Measurements from ENCODE around the gene SERP2. TPM values are rescaled to one million over a fixed set of nuclear protein-coding genes. Genes with fewer than 3 reads are reported as not detected.

Gene SERP2
- total RNA-seq, 1 experiment from 2014 or later: not detected

DNA sequence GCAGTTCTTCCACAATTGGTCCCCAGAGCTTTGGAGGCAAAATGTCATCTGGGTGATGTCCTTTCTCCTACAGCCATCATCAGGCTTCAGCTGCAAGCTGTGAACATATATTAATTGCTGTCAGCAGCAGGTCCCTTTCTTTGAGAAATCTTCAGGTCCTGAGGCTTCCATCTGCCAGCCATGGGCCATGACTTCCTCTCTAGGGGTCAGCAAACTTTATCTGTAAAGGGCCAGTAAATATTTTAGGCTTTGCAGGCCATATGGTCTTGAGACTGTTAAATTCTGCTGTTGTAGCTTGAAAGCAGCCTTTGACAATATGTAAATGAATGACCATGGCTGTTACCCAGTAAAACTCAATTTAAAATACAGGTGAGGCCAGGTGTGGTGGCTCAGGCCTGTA is 27.1 kb downstream of the SERP2 start:
- intact Hi-C loops (cut with micrococcal nuclease; ENCODE audit: unreplicated experiment): no loop called here
- no peak for TF ChIP-seq CTCF (IDR thresholded peaks at IDR 0.05; ENCODE audit: unreplicated experiment)
- Mint-ChIP-seq H3K4me3 (ENCODE audit: low read depth, unreplicated experiment) (no peak overlapping the region), H3K9me3 (ENCODE audit: low read depth, unreplicated experiment) (no peaks in the 10 kb centered on the region), H3K27me3 (ENCODE audit: unreplicated experiment) (no peaks in the 10 kb centered on the region), H3K4me1 (ENCODE audit: low read depth, unreplicated experiment) (peaks cover 23% of the 10 kb centered on the region), H3K36me3 (ENCODE audit: insufficient read depth, unreplicated experiment) (no peaks in the 10 kb centered on the region), H3K27ac (ENCODE audit: unreplicated experiment) (no peak overlapping the region)
- BruUV-seq (replicated peaks): no TSS peak
- DNase-seq: no peak
- CTCF ChIA-PET: no interaction called here

DNA sequence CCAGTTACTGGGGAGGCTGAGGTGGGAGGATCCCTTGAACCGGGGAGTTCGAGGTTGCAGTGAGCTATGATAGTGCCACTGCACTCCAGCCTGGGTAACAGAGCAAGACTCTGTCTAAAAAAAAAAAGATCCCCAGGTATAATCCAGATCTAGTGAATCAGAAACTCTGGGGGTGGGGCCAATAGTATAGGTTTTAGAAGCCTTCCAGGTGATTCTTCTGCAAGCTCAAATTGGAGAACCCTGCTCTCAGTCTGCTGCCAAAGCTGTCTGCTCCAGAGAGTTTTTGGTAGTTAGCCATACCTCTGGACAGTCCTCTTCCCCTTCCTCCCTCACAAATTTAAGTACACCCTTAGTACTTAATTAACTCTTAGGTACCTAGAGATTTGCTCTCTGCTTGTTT is 28.0 kb downstream of the SERP2 start:
- CTCF ChIA-PET: no interaction called here

GRCh38 chr13:44402899-44403445 is 29.3 kb downstream of the SERP2 start:
- Mint-ChIP-seq H3K4me1 (ENCODE audit: low read depth, unreplicated experiment) (peaks cover 24% of the 10 kb centered on the region), H3K4me3 (ENCODE audit: low read depth, unreplicated experiment) (no peak overlapping the region), H3K9me3 (ENCODE audit: low read depth, unreplicated experiment) (no peaks in the 10 kb centered on the region), H3K36me3 (ENCODE audit: insufficient read depth, unreplicated experiment) (no peaks in the 10 kb centered on the region), H3K27me3 (ENCODE audit: unreplicated experiment) (no peaks in the 10 kb centered on the region), H3K27ac (ENCODE audit: unreplicated experiment) (no peak overlapping the region)
- DNase-seq: no peak
- CTCF ChIA-PET: interaction anchor here (0.6 kb wide), 1 partner anchor 74 kb away, joined by 3 read pairs; no protein-coding TSS in a partner anchor
- intact Hi-C loops (cut with micrococcal nuclease; ENCODE audit: unreplicated experiment): no loop called here
- no TSS peak for BruUV-seq (replicated peaks)
- TF ChIP-seq CTCF (IDR thresholded peaks at IDR 0.05; ENCODE audit: unreplicated experiment): no peak

More for the DNA sequence above, 28.0 kb downstream of the SERP2 start:
- TF ChIP-seq CTCF (IDR thresholded peaks at IDR 0.05; ENCODE audit: unreplicated experiment): no peak
- no peaks in the 10 kb centered on the region for H3K9me3 Mint-ChIP-seq (ENCODE audit: low read depth, unreplicated experiment)
- no peaks in the 10 kb centered on the region for H3K36me3 Mint-ChIP-seq (ENCODE audit: insufficient read depth, unreplicated experiment)
- no peak for DNase-seq
- intact Hi-C loops (cut with micrococcal nuclease; ENCODE audit: unreplicated experiment): no loop called here
- no peak overlapping the region for H3K4me3 Mint-ChIP-seq (ENCODE audit: low read depth, unreplicated experiment)
- peaks cover 24% of the 10 kb centered on the region for H3K4me1 Mint-ChIP-seq (ENCODE audit: low read depth, unreplicated experiment)
- no peaks in the 10 kb centered on the region for H3K27me3 Mint-ChIP-seq (ENCODE audit: unreplicated experiment)
- BruUV-seq (replicated peaks): no TSS peak
- no peak overlapping the region for H3K27ac Mint-ChIP-seq (ENCODE audit: unreplicated experiment)

GRCh38 chr13:44403461-44404056 is 29.9 kb downstream of the SERP2 start:
- DNase-seq: peak; percentile 42
- no TSS peak for BruUV-seq (replicated peaks)
- intact Hi-C loops (cut with micrococcal nuclease; ENCODE audit: unreplicated experiment): no loop called here
- CTCF ChIA-PET: no interaction called here
- Mint-ChIP-seq H3K4me1 (ENCODE audit: low read depth, unreplicated experiment) (peaks cover 24% of the 10 kb centered on the region), H3K9me3 (ENCODE audit: low read depth, unreplicated experiment) (no peaks in the 10 kb centered on the region), H3K4me3 (ENCODE audit: low read depth, unreplicated experiment) (no peak overlapping the region), H3K36me3 (ENCODE audit: insufficient read depth, unreplicated experiment) (no peaks in the 10 kb centered on the region), H3K27ac (ENCODE audit: unreplicated experiment) (no peak overlapping the region), H3K27me3 (ENCODE audit: unreplicated experiment) (no peaks in the 10 kb centered on the region)
- no peak for TF ChIP-seq CTCF (IDR thresholded peaks at IDR 0.05; ENCODE audit: unreplicated experiment)
